Fibroblast of the conjunctiva (primary cell): ENCODE results near the gene SMARCAD1.
A peak's percentile ranks its signal among the peaks of the same experiment; 100 is the strongest.

Experiments
- DNase-seq: peaks from one replicate; pipeline ENCODE4 v3.0.0-alpha.2; 2010; ENCODE audit warnings: low read depth

The SMARCAD1 gene

GRCh38 chr4:94228493-94229216, 21.0 kb downstream of the SMARCAD1 start:
- DNase-seq: no peak

DNA sequence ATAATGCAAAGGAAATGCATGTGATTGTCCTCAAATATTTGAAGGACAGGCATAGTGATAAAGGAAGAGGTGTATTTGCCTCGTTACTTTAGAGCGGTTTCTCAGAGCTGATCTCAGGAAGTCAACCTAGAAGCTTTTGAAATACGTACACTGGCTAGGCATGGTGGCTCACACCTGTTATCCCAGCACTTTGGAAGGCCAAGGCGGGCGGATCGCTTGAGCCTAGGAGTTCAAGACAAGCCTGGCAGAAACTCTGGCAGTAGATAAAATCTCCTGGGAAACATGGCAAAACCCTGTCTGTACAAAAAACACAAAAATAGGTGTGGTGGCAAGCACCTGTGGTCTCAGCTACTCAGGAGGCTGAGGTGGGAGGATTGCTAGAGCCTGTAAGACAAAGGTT, 24.9 kb downstream of the SMARCAD1 start:
- DNase-seq: no peak

GRCh38 chr4:94235825-94236224, 28.2 kb downstream of the SMARCAD1 start:
- no peak for DNase-seq

DNA sequence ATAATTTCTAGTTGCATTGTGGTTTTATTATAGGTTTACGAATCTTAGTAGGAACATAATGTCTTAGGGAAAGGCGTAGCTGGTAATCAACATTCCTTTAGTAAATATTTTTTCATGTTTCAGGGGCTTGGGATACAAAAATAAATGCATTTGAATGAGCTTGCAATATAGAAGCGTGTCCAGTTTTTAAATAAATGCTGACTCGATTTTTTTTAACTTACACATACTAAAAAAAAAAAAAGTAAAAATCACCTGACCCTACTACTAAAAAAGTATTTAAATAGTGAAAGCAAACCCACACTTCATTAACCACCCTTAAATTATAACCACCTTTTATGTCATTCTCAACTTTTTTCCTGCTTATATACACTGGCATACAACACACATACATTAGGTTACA, 29.6 kb downstream of the SMARCAD1 start:
- no peak for DNase-seq

- no peak for DNase-seq
Measured at GRCh38 chr4:94238160-94238559, 30.5 kb downstream of the SMARCAD1 start.

- no peak for DNase-seq
Measured at GRCh38 chr4:94240384-94240783, 32.7 kb downstream of the SMARCAD1 start.

GRCh38 chr4:94244087-94244828, 36.6 kb downstream of the SMARCAD1 start:
- no peak for DNase-seq

- no peak for DNase-seq
Measured at GRCh38 chr4:94244829-94245185, 37.1 kb downstream of the SMARCAD1 start.

DNA sequence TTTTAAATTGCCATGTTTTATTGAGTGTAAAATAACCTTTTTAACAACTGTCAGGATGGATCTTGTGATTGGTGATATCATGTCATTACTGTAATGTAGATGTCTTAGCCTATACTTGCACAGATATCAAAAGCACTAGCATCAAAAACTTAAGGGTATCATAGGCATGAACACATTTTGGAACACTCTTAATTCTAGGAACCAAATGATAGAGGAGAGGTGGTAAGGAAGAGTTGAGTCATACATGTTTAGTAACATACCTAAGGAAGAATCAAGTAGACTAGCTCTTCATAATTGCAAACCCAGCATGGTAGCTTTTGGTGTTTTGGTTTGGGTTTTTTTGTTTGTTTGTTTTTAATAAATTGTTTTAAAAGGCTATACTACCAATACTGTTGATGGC, 43.4 kb downstream of the SMARCAD1 start:
- DNase-seq: no peak

- no peak for DNase-seq
Measured at GRCh38 chr4:94253036-94253435, 45.4 kb downstream of the SMARCAD1 start.

DNA sequence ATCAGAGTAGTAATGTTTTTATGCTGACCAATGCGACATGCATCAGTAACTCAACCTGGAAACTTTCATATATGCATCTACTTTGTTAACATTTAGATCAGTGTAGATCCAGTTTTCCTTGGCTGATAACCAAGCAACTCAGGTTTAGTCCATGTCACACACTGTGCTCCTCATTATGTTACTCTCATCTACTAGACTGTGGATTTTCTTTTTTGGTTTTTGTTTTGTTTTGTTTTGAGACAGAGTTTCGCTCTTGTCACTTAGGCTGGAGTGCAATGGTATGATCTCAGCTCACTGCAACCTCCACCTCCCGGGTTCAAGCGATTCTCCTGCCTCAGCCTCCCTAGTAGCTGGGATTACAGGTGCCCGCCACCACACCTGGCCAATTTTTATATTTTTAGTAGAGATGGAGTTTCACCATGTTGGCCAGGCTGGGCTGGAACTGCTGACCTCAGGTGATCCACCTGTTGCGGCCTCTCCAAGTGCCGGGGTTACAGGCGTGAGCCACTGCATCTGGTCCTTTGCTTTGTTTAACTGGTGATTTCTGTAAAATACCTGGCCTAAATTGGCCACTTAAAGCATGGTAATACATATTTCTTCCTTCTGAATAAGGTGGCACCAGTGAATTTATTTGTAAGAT, 48.6 kb downstream of the SMARCAD1 start:
- no peak for DNase-seq

DNA sequence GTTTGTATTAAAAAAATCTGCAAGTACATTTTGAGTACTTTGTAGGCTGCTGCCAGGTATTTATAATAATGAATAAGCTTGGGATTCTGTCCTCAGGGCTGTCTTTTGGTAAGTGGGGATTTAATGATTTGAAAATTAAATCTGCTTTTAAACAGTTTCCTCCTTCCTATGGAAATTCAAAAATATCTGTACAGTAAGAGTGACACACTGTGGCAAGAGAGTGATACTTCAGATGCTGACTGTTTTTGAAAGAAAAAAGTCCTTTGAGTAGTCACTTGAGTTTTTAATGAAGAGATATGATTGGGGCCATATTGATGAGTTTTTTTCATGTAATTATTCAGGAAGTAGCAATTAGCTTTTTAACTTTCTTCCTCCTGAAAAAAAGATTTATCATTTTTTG, 49.2 kb downstream of the SMARCAD1 start:
- peak; percentile 0 for DNase-seq

- no peak for DNase-seq
Measured at GRCh38 chr4:94262163-94263016, 54.7 kb downstream of the SMARCAD1 start.

- DNase-seq: no peak
Measured at GRCh38 chr4:94267037-94267436, 59.4 kb downstream of the SMARCAD1 start.

- no peak for DNase-seq
Measured at GRCh38 chr4:94271248-94271647, 63.6 kb downstream of the SMARCAD1 start.

- no peak for DNase-seq
Measured at GRCh38 chr4:94274912-94275311, 67.2 kb downstream of the SMARCAD1 start.

DNA sequence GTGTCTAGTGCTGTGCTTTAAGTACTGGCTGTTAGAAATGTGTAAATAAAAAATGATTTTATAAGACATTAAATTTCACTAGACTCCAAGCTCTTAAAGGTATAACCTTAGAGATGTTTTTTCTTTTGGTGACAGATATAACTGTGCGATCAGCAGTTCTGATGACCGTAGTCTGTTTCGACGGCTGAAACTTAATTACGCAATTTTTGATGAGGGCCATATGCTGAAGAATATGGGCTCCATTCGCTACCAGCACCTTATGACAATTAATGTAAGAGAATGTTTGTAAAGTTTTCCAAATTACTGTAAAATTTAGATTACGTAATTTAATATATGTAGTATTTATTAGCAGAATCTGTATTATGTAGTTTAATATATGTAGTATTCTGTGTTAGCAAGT, 68.5 kb downstream of the SMARCAD1 start:
- no peak for DNase-seq

- DNase-seq: no peak
Measured at GRCh38 chr4:94277534-94277933, 69.9 kb downstream of the SMARCAD1 start.

DNA sequence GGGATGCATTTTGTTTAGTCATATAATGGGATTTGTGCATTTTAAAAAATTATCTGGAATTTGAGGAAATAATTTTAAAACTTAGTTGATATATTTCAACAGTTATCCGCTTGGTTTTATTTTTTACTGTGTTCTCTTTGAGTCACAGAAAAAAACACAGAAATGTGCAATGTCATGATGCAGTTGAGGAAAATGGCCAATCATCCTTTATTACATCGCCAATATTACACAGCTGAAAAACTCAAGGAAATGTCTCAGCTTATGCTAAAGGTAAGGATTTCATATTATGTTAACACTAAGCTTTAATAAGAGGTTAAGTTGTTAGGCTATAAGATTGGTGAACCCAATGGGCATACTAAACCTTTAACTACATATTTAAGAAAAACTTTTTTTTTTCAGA, 71.1 kb downstream of the SMARCAD1 start:
- DNase-seq: no peak

DNA sequence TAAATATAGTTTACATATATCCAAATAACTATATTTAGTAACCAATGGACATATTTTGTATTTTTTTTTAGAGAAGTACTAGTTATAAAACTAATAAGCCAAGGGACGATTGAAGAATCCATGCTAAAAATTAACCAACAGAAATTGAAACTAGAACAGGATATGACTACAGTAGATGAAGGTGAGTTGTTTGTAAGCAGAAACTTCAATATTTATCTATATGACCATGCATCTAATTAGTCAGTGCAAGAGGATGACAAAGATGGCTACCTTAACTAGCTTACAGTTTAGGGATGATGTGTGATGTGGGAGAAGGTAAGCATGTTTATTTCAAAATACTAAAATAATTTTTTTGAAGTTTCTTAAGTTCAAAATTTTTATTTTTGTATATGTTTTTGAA, 77.2 kb downstream of the SMARCAD1 start:
- DNase-seq: no peak

DNA sequence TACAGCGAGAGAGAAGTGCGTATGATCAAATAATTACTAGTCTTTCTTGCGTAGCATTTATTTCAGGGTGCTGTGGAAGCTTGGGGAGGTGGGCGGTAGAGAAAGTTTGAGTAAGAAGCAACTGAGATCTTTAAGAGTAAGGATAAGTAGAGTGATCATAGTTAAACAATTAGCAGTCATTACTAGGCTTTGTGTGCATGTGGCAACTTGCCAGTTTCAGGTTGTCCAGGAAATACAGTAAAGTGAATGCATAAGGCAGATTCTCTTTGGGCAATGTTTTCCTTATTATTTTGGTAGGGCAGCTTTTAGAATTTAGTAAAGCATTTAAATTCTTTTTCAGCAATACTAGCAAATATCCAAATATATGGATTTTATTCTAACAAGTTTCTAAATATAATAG, 78.0 kb downstream of the SMARCAD1 start:
- DNase-seq: no peak

- DNase-seq: no peak
Measured at GRCh38 chr4:94290245-94290644, 82.6 kb downstream of the SMARCAD1 start.
